Calu3 (cell line): ENCODE measurements around the gene SCGB1C1. TPM values are rescaled to one million over a fixed set of nuclear protein-coding genes. Genes with fewer than 3 reads are reported as not detected.

Source experiments
- BruUV-seq: library from RNA; stranded (reverse); fragments of 400-500 nt; replicated peaks from 2 replicates; lab custom pipeline; 2021; lab: Mats Ljungman, UMichigan
- CTCF ChIA-PET: fragments of 300-600 bp; sonication (Branson Sonifier 250); formaldehyde crosslinking; loops from one replicate; lab custom pipeline; 2022; ENCODE audit warnings: antibody characterized with exemption; lab: Charles Lee
- DNase-seq: peaks from one replicate; pipeline ENCODE4 v3.0.0; 2022
- H3K27ac Mint-ChIP-seq: one replicate; pipeline ENCODE4 v1.8.0; 2022; ENCODE audit warnings: mixed read lengths; ENCODE audit not compliant: unreplicated experiment
- H3K27me3 Mint-ChIP-seq: one replicate; pipeline ENCODE4 v1.8.0; 2022; ENCODE audit warnings: mixed read lengths; ENCODE audit not compliant: unreplicated experiment
- H3K36me3 Mint-ChIP-seq: one replicate; pipeline ENCODE4 v1.8.0; 2022; ENCODE audit warnings: mild to moderate bottlenecking, moderate library complexity, mixed read lengths; ENCODE audit not compliant: insufficient read depth, unreplicated experiment
- H3K4me1 Mint-ChIP-seq: one replicate; pipeline ENCODE4 v1.8.0; 2022; ENCODE audit warnings: mild to moderate bottlenecking, low read depth, mixed read lengths; ENCODE audit not compliant: unreplicated experiment
- H3K4me3 Mint-ChIP-seq: one replicate; pipeline ENCODE4 v1.8.0; 2022; ENCODE audit warnings: mild to moderate bottlenecking, low read depth, moderate library complexity, mixed read lengths; ENCODE audit not compliant: unreplicated experiment
- H3K9me3 Mint-ChIP-seq: one replicate; pipeline ENCODE4 v1.8.0; 2022; ENCODE audit warnings: low read depth, mixed read lengths; ENCODE audit not compliant: unreplicated experiment
- CTCF ChIP-seq: fragments of 200-600 bp; IDR thresholded peaks from one replicate; pipeline ENCODE4 v1.8.0; 2022; ENCODE audit warnings: antibody characterized with exemption; ENCODE audit not compliant: unreplicated experiment
- intact Hi-C: fragments of 100-400 bp; cut with micrococcal nuclease; formaldehyde crosslinking; loops from one replicate; pipeline ENCODE4 v1.10.0; 2022; ENCODE audit not compliant: unreplicated experiment
- total RNA-seq: library from RNA; stranded (reverse); gene quantifications from 2 replicates; pipeline ENCODE4 v1.2.3, GENCODE V29; 2022

The SCGB1C1 gene
- total RNA-seq, 1 experiment from 2014 or later: not detected

GRCh38 chr11:212150-213100, 19.5 kb downstream of the SCGB1C1 start:
- no peak overlapping the region for H3K27ac Mint-ChIP-seq
- no peak for TF ChIP-seq CTCF
- DNase-seq: no peak
- CTCF ChIA-PET: interaction anchor here (0.6 kb wide), 1 partner anchor 25 kb away, joined by 7 read pairs; no protein-coding TSS in a partner anchor
- no peak overlapping the region for H3K4me3 Mint-ChIP-seq
- peaks cover 72% of the 10 kb centered on the region for H3K36me3 Mint-ChIP-seq
- H3K9me3 Mint-ChIP-seq: no peaks in the 10 kb centered on the region
- no peaks in the 10 kb centered on the region for H3K4me1 Mint-ChIP-seq
- BruUV-seq: no TSS peak
- intact Hi-C loops: no loop called here
- no peaks in the 10 kb centered on the region for H3K27me3 Mint-ChIP-seq

- CTCF ChIA-PET: no interaction called here
- Mint-ChIP-seq H3K27ac (no peak overlapping the region), H3K9me3 (no peaks in the 10 kb centered on the region), H3K36me3 (peaks cover 71% of the 10 kb centered on the region), H3K4me1 (no peaks in the 10 kb centered on the region), H3K4me3 (no peak overlapping the region), H3K27me3 (no peaks in the 10 kb centered on the region)
- no TSS peak for BruUV-seq
- intact Hi-C loops: no loop called here
- no peak for TF ChIP-seq CTCF
- no peak for DNase-seq
Observed at GRCh38 chr11:213111-213510, 20.2 kb downstream of the SCGB1C1 start.

GRCh38 chr11:214083-214482, 21.2 kb downstream of the SCGB1C1 start:
- no peak for DNase-seq
- CTCF ChIA-PET: no interaction called here
- no peak overlapping the region for H3K4me3 Mint-ChIP-seq
- H3K36me3 Mint-ChIP-seq: peaks cover 61% of the 10 kb centered on the region
- no peaks in the 10 kb centered on the region for H3K9me3 Mint-ChIP-seq
- H3K27me3 Mint-ChIP-seq: no peaks in the 10 kb centered on the region
- intact Hi-C loops: no loop called here
- H3K27ac Mint-ChIP-seq: no peak overlapping the region
- no TSS peak for BruUV-seq
- no peaks in the 10 kb centered on the region for H3K4me1 Mint-ChIP-seq
- no peak for TF ChIP-seq CTCF

- CTCF ChIA-PET: interaction anchor here (0.5 to 0.9 kb wide), 2 partner anchors 19 to 303 kb away, joined by 3 to 4 read pairs; no protein-coding TSS in a partner anchor
Observed at GRCh38 chr11:215581-216037, 22.7 kb downstream of the SCGB1C1 start.

More at GRCh38 chr11:215581-216037, 22.7 kb downstream of the SCGB1C1 start:
- no peak for TF ChIP-seq CTCF
- H3K9me3 Mint-ChIP-seq: no peaks in the 10 kb centered on the region
- H3K36me3 Mint-ChIP-seq: peaks cover 48% of the 10 kb centered on the region
- no peak for DNase-seq
- no peaks in the 10 kb centered on the region for H3K27me3 Mint-ChIP-seq
- H3K27ac Mint-ChIP-seq: no peak overlapping the region
- BruUV-seq: no TSS peak
- H3K4me1 Mint-ChIP-seq: no peaks in the 10 kb centered on the region
- H3K4me3 Mint-ChIP-seq: no peak overlapping the region
- intact Hi-C loops: no loop called here
